Activated T-cell treated with anti-CD3 and anti-CD28 coated beads, Interleukin-2, amount 50 U/mL, for 4 hours (primary cell): ENCODE measurements around the gene PLPP3. TPM values are rescaled to one million over a fixed set of nuclear protein-coding genes. Genes with fewer than 3 reads are reported as not detected.

ENCODE experiments used
- ATAC-seq, 2 donors: fragments of 200-7000 bp; cut with Tn5 transposase; one replicate each; pipeline ENCODE4 v1.10.0; 2021
- DNase-seq: peaks from one replicate; pipeline ENCODE4 v3.0.0-alpha.2; 2020
- H3K27me3 Mint-ChIP-seq: one replicate; pipeline ENCODE4 v1.8.0; 2021; ENCODE audit warnings: low read depth, mixed read lengths
- H3K36me3 Mint-ChIP-seq: one replicate; pipeline ENCODE4 v1.8.0; 2022; ENCODE audit warnings: mixed read lengths; ENCODE audit not compliant: insufficient read depth
- H3K4me1 Mint-ChIP-seq: one replicate; pipeline ENCODE4 v1.8.0; 2021; ENCODE audit warnings: low read depth, mixed read lengths
- H3K4me3 Mint-ChIP-seq: one replicate; pipeline ENCODE4 v1.8.0; 2021; ENCODE audit warnings: mild to moderate bottlenecking, moderate library complexity, mixed read lengths
- H3K9me3 Mint-ChIP-seq: one replicate; pipeline ENCODE4 v1.8.0; 2021; ENCODE audit warnings: mixed read lengths
- total RNA-seq, 3 donors: library from RNA; stranded (reverse); gene quantifications; one replicate each; pipeline ENCODE4 v1.2.1, GENCODE V29; 2021

Gene PLPP3
- total RNA-seq, 3 donors from 2014 or later = 0.20 to 0.49 (median 0.24) TPM

- Mint-ChIP-seq H3K4me1 (no peaks in the 10 kb centered on the region), H3K9me3 (no peaks in the 10 kb centered on the region), H3K4me3 (no peak overlapping the region), H3K36me3 (no peaks in the 10 kb centered on the region), H3K27me3 (peaks cover 2% of the 10 kb centered on the region)
- DNase-seq (no peak), ATAC-seq (no peak)
Measured at GRCh38 chr1:56495538-56495937, 83.8 kb downstream of the PLPP3 start.

GRCh38 chr1:56494306-56494705 is 85.1 kb downstream of the PLPP3 start:
- no peak for DNase-seq
- H3K27me3 Mint-ChIP-seq = no peaks in the 10 kb centered on the region
- H3K36me3 Mint-ChIP-seq = no peaks in the 10 kb centered on the region
- no peaks in the 10 kb centered on the region for H3K9me3 Mint-ChIP-seq
- no peaks in the 10 kb centered on the region for H3K4me1 Mint-ChIP-seq
- no peak for ATAC-seq
- H3K4me3 Mint-ChIP-seq = no peak overlapping the region

GRCh38 chr1:56493826-56494225 is 85.5 kb downstream of the PLPP3 start:
- no peak for ATAC-seq
- Mint-ChIP-seq H3K36me3 (no peaks in the 10 kb centered on the region), H3K9me3 (peaks cover under 1% of the 10 kb centered on the region), H3K27me3 (no peaks in the 10 kb centered on the region), H3K4me3 (no peak overlapping the region), H3K4me1 (no peaks in the 10 kb centered on the region)
- no peak for DNase-seq

GRCh38 chr1:56491441-56491840 is 87.9 kb downstream of the PLPP3 start:
- H3K9me3 Mint-ChIP-seq = peaks cover 3% of the 10 kb centered on the region
- DNase-seq (no peak), ATAC-seq (no peak)
- H3K36me3 Mint-ChIP-seq = no peaks in the 10 kb centered on the region
- no peaks in the 10 kb centered on the region for H3K4me1 Mint-ChIP-seq
- no peak overlapping the region for H3K4me3 Mint-ChIP-seq
- H3K27me3 Mint-ChIP-seq = no peaks in the 10 kb centered on the region

GRCh38 chr1:56490619-56491018 is 88.7 kb downstream of the PLPP3 start:
- no peak for ATAC-seq
- H3K9me3 Mint-ChIP-seq = peaks cover 3% of the 10 kb centered on the region
- H3K36me3 Mint-ChIP-seq = no peaks in the 10 kb centered on the region

GRCh38 chr1:56489695-56490094 is 89.7 kb downstream of the PLPP3 start:
- ATAC-seq = no peak
- Mint-ChIP-seq H3K27me3 (no peaks in the 10 kb centered on the region), H3K4me1 (no peaks in the 10 kb centered on the region), H3K36me3 (no peaks in the 10 kb centered on the region), H3K4me3 (no peak overlapping the region), H3K9me3 (peaks cover 3% of the 10 kb centered on the region)
- DNase-seq = no peak

More at GRCh38 chr1:56490619-56491018, 88.7 kb downstream of the PLPP3 start:
- Mint-ChIP-seq H3K4me1 (no peaks in the 10 kb centered on the region), H3K4me3 (no peak overlapping the region), H3K27me3 (no peaks in the 10 kb centered on the region)
- no peak for DNase-seq

- Mint-ChIP-seq H3K4me3 (no peak overlapping the region), H3K4me1 (no peaks in the 10 kb centered on the region), H3K9me3 (peaks cover 3% of the 10 kb centered on the region), H3K27me3 (peaks cover 7% of the 10 kb centered on the region), H3K36me3 (no peaks in the 10 kb centered on the region)
- ATAC-seq = no peak
- no peak for DNase-seq
Measured at GRCh38 chr1:56484695-56485094, 94.7 kb downstream of the PLPP3 start.

- no peaks in the 10 kb centered on the region for H3K36me3 Mint-ChIP-seq
- no peak overlapping the region for H3K4me3 Mint-ChIP-seq
- H3K9me3 Mint-ChIP-seq = no peaks in the 10 kb centered on the region
- no peaks in the 10 kb centered on the region for H3K4me1 Mint-ChIP-seq
- peaks cover 19% of the 10 kb centered on the region for H3K27me3 Mint-ChIP-seq
- no peak for ATAC-seq
- DNase-seq = no peak
Measured at GRCh38 chr1:56483104-56483503, 96.3 kb downstream of the PLPP3 start.

GRCh38 chr1:56482486-56482885 is 96.9 kb downstream of the PLPP3 start:
- no peaks in the 10 kb centered on the region for H3K36me3 Mint-ChIP-seq
- no peaks in the 10 kb centered on the region for H3K9me3 Mint-ChIP-seq
- H3K27me3 Mint-ChIP-seq = peaks cover 19% of the 10 kb centered on the region
- DNase-seq (no peak), ATAC-seq (no peak)
- H3K4me3 Mint-ChIP-seq = no peak overlapping the region
- no peaks in the 10 kb centered on the region for H3K4me1 Mint-ChIP-seq

- peaks cover 28% of the 10 kb centered on the region for H3K27me3 Mint-ChIP-seq
- no peaks in the 10 kb centered on the region for H3K36me3 Mint-ChIP-seq
Measured at GRCh38 chr1:56481140-56481694, 98.1 kb downstream of the PLPP3 start.

GRCh38 chr1:56478734-56479133 is 100.6 kb downstream of the PLPP3 start:
- DNase-seq (no peak), ATAC-seq (no peak)
- Mint-ChIP-seq H3K27me3 (peaks cover 31% of the 10 kb centered on the region), H3K4me3 (no peak overlapping the region), H3K36me3 (no peaks in the 10 kb centered on the region), H3K4me1 (no peaks in the 10 kb centered on the region), H3K9me3 (no peaks in the 10 kb centered on the region)

More at GRCh38 chr1:56481140-56481694, 98.1 kb downstream of the PLPP3 start:
- ATAC-seq (no peak), DNase-seq (no peak)
- Mint-ChIP-seq H3K9me3 (no peaks in the 10 kb centered on the region), H3K4me3 (no peak overlapping the region), H3K4me1 (no peaks in the 10 kb centered on the region)

- DNase-seq = no peak
- Mint-ChIP-seq H3K36me3 (no peaks in the 10 kb centered on the region), H3K4me3 (peak overlapping the region; percentile 17), H3K9me3 (no peaks in the 10 kb centered on the region), H3K27me3 (peaks cover 31% of the 10 kb centered on the region), H3K4me1 (no peaks in the 10 kb centered on the region)
- no peak for ATAC-seq
Measured at GRCh38 chr1:56477164-56478111, 101.9 kb downstream of the PLPP3 start.

- ATAC-seq = no peak
- Mint-ChIP-seq H3K36me3 (no peaks in the 10 kb centered on the region), H3K27me3 (peaks cover 22% of the 10 kb centered on the region), H3K9me3 (no peaks in the 10 kb centered on the region), H3K4me3 (no peak overlapping the region), H3K4me1 (no peaks in the 10 kb centered on the region)
- no peak for DNase-seq
Measured at GRCh38 chr1:56473582-56474270, 105.6 kb downstream of the PLPP3 start.

- no peak for ATAC-seq
Measured at GRCh38 chr1:56472860-56473259, 106.5 kb downstream of the PLPP3 start.

More at GRCh38 chr1:56472860-56473259, 106.5 kb downstream of the PLPP3 start:
- H3K4me3 Mint-ChIP-seq = no peak overlapping the region
- no peaks in the 10 kb centered on the region for H3K9me3 Mint-ChIP-seq
- H3K4me1 Mint-ChIP-seq = no peaks in the 10 kb centered on the region
- H3K36me3 Mint-ChIP-seq = no peaks in the 10 kb centered on the region
- peaks cover 18% of the 10 kb centered on the region for H3K27me3 Mint-ChIP-seq
- DNase-seq = no peak
